IMR-90 (cell line): Measurements from ENCODE around the gene GADD45GIP1. TPM values are rescaled to one million over a fixed set of nuclear protein-coding genes. Genes with fewer than 3 reads are reported as not detected.

ENCODE experiments used
- ATAC-seq: fragments of 200-7000 bp; cut with Tn5 transposase; 2 replicates; pipeline ENCODE4 v1.9.1; 2020; ENCODE audit warnings: low read depth, mild to moderate bottlenecking, moderate library complexity
- BruUV-seq: library from RNA; stranded (reverse); fragments of 400-500 nt; replicated peaks from 2 replicates; lab custom pipeline; 2021; lab: Mats Ljungman, UMichigan
- CTCF ChIA-PET: fragments of 300-600 bp; formaldehyde crosslinking; extraction: SDS; loops from one replicate; lab custom pipeline; 2021; ENCODE audit warnings: antibody characterized with exemption; lab: Yijun Ruan, JAX
- POLR2A ChIA-PET: fragments of 300-600 bp; sonication (Branson Sonifier 250); formaldehyde crosslinking; loops from one replicate; lab custom pipeline; 2022; ENCODE audit warnings: antibody characterized with exemption; ENCODE audit not compliant: unreplicated experiment; lab: Charles Lee
- DNase-seq: peaks from one replicate; pipeline ENCODE4 v3.0.0; 2013
- H2AFZ ChIP-seq: replicated peaks from 2 replicates; pipeline ENCODE3; 2013; ENCODE audit warnings: low read length, mild to moderate bottlenecking; ENCODE audit not compliant: poor library complexity
- H2AK5ac ChIP-seq: 2 replicates; pipeline ENCODE4 v1.6.1; 2013; ENCODE audit warnings: low read depth, low read length, inconsistent platforms
- H2AK9ac ChIP-seq: replicated peaks from 2 replicates; pipeline ENCODE3; 2013; ENCODE audit warnings: mild to moderate bottlenecking, low read depth, low read length, moderate library complexity; ENCODE audit not compliant: poor library complexity
- H2BK120ac ChIP-seq: 2 replicates; pipeline ENCODE4 v1.6.1; 2013; ENCODE audit warnings: low read depth, low read length, inconsistent platforms
- H2BK15ac ChIP-seq: 3 replicates; pipeline ENCODE4 v1.6.1; 2013; ENCODE audit warnings: low read depth, low read length, inconsistent platforms
- H2BK20ac ChIP-seq: 2 replicates; pipeline ENCODE4 v1.6.1; 2013; ENCODE audit warnings: low read depth, mild to moderate bottlenecking, inconsistent platforms, low read length, moderate library complexity
- H2BK5ac ChIP-seq: 2 replicates; pipeline ENCODE4 v1.6.1; 2013; ENCODE audit warnings: mild to moderate bottlenecking, low read depth, low read length, inconsistent platforms; ENCODE audit not compliant: poor library complexity, severe bottlenecking
- H3K14ac ChIP-seq: replicated peaks from 2 replicates; pipeline ENCODE4 v1.6.1; 2013; ENCODE audit warnings: low read depth, low read length, inconsistent platforms
- H3K18ac ChIP-seq: 2 replicates; pipeline ENCODE4 v1.6.1; 2013; ENCODE audit warnings: low read depth, low read length, control low read depth
- H3K23ac ChIP-seq: 2 replicates; pipeline ENCODE4 v1.6.1; 2013; ENCODE audit warnings: low read depth, low read length, inconsistent platforms
- H3K27ac ChIP-seq: 2 replicates; pipeline ENCODE4 v1.5.1; 2013; ENCODE audit warnings: mild to moderate bottlenecking, control low read depth, low read length; ENCODE audit not compliant: insufficient read depth
- H3K27me3 ChIP-seq: 2 replicates; pipeline ENCODE4 v1.6.1; 2013; ENCODE audit warnings: low read length; ENCODE audit not compliant: control insufficient read depth, insufficient read depth
- H3K36me3 ChIP-seq: 2 replicates; pipeline ENCODE4 v1.6.1; 2013; ENCODE audit warnings: low read length, mixed read lengths; ENCODE audit not compliant: control insufficient read depth, insufficient read depth
- H3K4ac ChIP-seq: 2 replicates; pipeline ENCODE4 v1.6.1; 2013; ENCODE audit warnings: low read depth, low read length, inconsistent platforms
- H3K4me1 ChIP-seq: 2 replicates; pipeline ENCODE4 v1.6.1; 2013; ENCODE audit warnings: low read length, mixed read lengths; ENCODE audit not compliant: control insufficient read depth, insufficient read depth
- H3K4me2 ChIP-seq: 2 replicates; pipeline ENCODE4 v1.6.1; 2013; ENCODE audit warnings: low read depth, mild to moderate bottlenecking, control low read depth, low read length, moderate library complexity
- H3K4me3 ChIP-seq: 2 replicates; pipeline ENCODE4 v1.5.1; 2013; ENCODE audit warnings: low read depth, mild to moderate bottlenecking, control low read depth, low read length, moderate library complexity; ENCODE audit not compliant: insufficient read depth
- H3K56ac ChIP-seq: 2 replicates; pipeline ENCODE4 v1.6.1; 2013; ENCODE audit warnings: low read length, inconsistent platforms; ENCODE audit not compliant: insufficient read depth; ENCODE audit errors: extremely low read depth
- H3K79me1 ChIP-seq, 2 experiments: 2 replicates each; pipeline ENCODE4 v1.6.1; 2013; ENCODE audit warnings: low read length in 2 of 2, inconsistent platforms in 1 of 2, low read depth in 1 of 2
- H3K9ac ChIP-seq: 2 replicates; pipeline ENCODE4 v1.6.1; 2013; ENCODE audit warnings: low read depth, low read length, control low read depth
- H3K9me1 ChIP-seq: 2 replicates; pipeline ENCODE4 v1.6.1; 2013; ENCODE audit warnings: low read length, inconsistent platforms; ENCODE audit not compliant: insufficient read depth
- H3K9me3 ChIP-seq: 2 replicates; pipeline ENCODE4 v1.6.1; 2013; ENCODE audit warnings: low read length; ENCODE audit not compliant: control insufficient read depth, insufficient read depth
- H4K20me1 ChIP-seq: 2 replicates; pipeline ENCODE4 v1.6.1; 2013; ENCODE audit warnings: low read length, inconsistent platforms; ENCODE audit not compliant: insufficient read depth
- H4K5ac ChIP-seq: 2 replicates; pipeline ENCODE4 v1.6.1; 2013; ENCODE audit warnings: mild to moderate bottlenecking, low read depth, low read length, control low read depth
- H4K8ac ChIP-seq, 2 experiments: 2 replicates each; pipeline ENCODE4 v1.6.1; 2013; ENCODE audit warnings: low read depth in 2 of 2, low read length in 2 of 2, control low read depth in 1 of 2, inconsistent platforms in 1 of 2
- H4K91ac ChIP-seq: 2 replicates; pipeline ENCODE4 v1.6.1; 2013; ENCODE audit warnings: low read depth, low read length, inconsistent platforms; ENCODE audit not compliant: insufficient read depth
- POLR2A ChIP-seq: IDR thresholded peaks from 2 replicates; pipeline ENCODE4 v1.6.1; 2012; ENCODE audit warnings: mild to moderate bottlenecking, low read depth, low read length
- RAD21 ChIP-seq: IDR thresholded peaks from 2 replicates; pipeline ENCODE4 v1.6.1; 2012; ENCODE audit warnings: low read length, improper control_type of control experiment
- RCOR1 ChIP-seq: IDR thresholded peaks from 2 replicates; pipeline ENCODE4 v1.6.1; 2012; ENCODE audit warnings: mild to moderate bottlenecking, low read length, improper control_type of control experiment; ENCODE audit not compliant: insufficient replicate concordance
- WGBS, 2 experiments: methylation state at CpG; one replicate each; pipeline versions ENCODE4 v1.1.5 to v1.1.7; 2013; ENCODE audit warnings: missing lambda C conversion rate in 2 of 2; ENCODE audit not compliant: insufficient read length in 1 of 2; ENCODE audit errors: extremely low coverage in 2 of 2; 5-methylcytosine and 5-hydroxymethylcytosine counted together
- dilution Hi-C: fragments of 300-500 bp; cut with HindIII; formaldehyde crosslinking; loops from one replicate; pipeline ENCODE4 v1.14.3; 2018; ENCODE audit warnings: low sequenced_read_pairs; ENCODE audit not compliant: unreplicated experiment
- in situ Hi-C: fragments of 300-500 bp; cut with MboI; formaldehyde crosslinking; loops from 3 replicates; pipeline ENCODE4 v1.14.3; 2019; ENCODE audit warnings: low sequenced_read_pairs, inconsistent platforms, mixed read lengths
- intact Hi-C: fragments of 100-400 bp; cut with micrococcal nuclease; formaldehyde crosslinking; loops from 2 replicates; pipeline ENCODE4 v1.10.0; 2022
- polyA plus RNA-seq, 3 experiments: library from polyadenylated mRNA; depleted of rRNA; stranded (reverse); fragments of >200 nt; gene quantifications; 2 replicates each; pipeline ENCODE4 v1.2.3, GENCODE V29; 2012; ENCODE audit warnings: low replicate concordance in 1 of 3
- total RNA-seq: library from RNA; depleted of rRNA; stranded (reverse); fragments of >200 nt; gene quantifications from 2 replicates; pipeline ENCODE4 v1.2.3, GENCODE V29; 2012

Gene GADD45GIP1
- total and polyA plus RNA-seq, 2 of the 4 experiments (the other 2 are of a cell fraction): 13.3 to 42.4 TPM

DNA sequence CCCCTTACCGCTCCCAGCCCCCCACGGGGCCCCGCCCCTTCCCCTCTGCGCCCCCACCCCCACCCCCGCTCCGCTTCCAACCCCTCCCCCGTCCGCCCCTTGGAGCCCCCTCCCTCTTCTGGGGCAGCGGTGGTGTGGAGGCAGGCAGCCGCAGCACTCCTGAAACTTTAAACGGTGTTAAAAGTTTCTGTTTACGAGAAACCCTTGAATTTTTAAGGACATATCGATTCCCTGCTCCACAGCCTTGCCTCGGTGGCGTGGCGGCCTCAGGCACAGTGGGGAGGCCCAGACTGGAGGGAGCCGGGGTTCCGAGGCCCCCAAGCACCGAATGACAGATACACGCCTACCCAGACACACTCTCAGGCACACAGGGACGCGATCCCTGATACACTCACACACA is 33.4 kb upstream of the GADD45GIP1 start:
- no peak overlapping the region for H3K4me3 ChIP-seq
- peaks cover 0 to 6% of the 10 kb centered on the region in 2 experiments; a peak in 1 of 4 replicates for H3K79me1 ChIP-seq
- H3K56ac ChIP-seq: no peak overlapping the region
- no peak overlapping the region for H3K23ac ChIP-seq
- peak overlapping the region; percentile 72 for H2AK9ac ChIP-seq
- no peaks in the 10 kb centered on the region for H3K9me3 ChIP-seq
- 60% methylated on average over 11 of the region's 22 CpGs; no CpG with 5 or more reads in 1 of the 2 experiments for WGBS, 2 experiments
- H3K4me1 ChIP-seq: peaks cover 3% of the 10 kb centered on the region; the same call in 1 of the 2 replicates
- no peak overlapping the region for H3K18ac ChIP-seq
- in situ Hi-C loops: loop anchor here (25.0 kb wide), 1 partner anchor 747 kb away; a partner anchor contains a TSS
- no peak overlapping the region for H3K14ac ChIP-seq
- no peak overlapping the region for H3K4ac ChIP-seq
- dilution Hi-C loops: no loop called here
- peak overlapping the region; percentile 32 for H2AFZ ChIP-seq
- ChIA-PET POLR2A (no interaction called here), CTCF (no interaction called here)
- H2BK120ac ChIP-seq: no peak overlapping the region
- no peak overlapping the region for H2BK20ac ChIP-seq
- no peak overlapping the region for H3K4me2 ChIP-seq
- no peaks in the 10 kb centered on the region for H3K36me3 ChIP-seq
- no peak overlapping the region for H3K27ac ChIP-seq
- H2BK5ac ChIP-seq: no peak overlapping the region
- H4K5ac ChIP-seq: no peak overlapping the region
- H3K9ac ChIP-seq: no peak overlapping the region
- TF ChIP-seq RCOR1 (no peak), RAD21 (no peak), POLR2A (no peak)
- no peaks in the 10 kb centered on the region for H3K27me3 ChIP-seq
- H2BK15ac ChIP-seq: no peak overlapping the region
- H4K20me1 ChIP-seq: no peaks in the 10 kb centered on the region
- BruUV-seq: no TSS peak
- intact Hi-C loops: no loop called here
- peaks cover 8% of the 10 kb centered on the region; the same call in 1 of the 2 replicates for H3K9me1 ChIP-seq
- H4K91ac ChIP-seq: no peak overlapping the region
- DNase-seq: no peak
- peak overlapping the region; percentile 73 for H2AK5ac ChIP-seq
- H4K8ac ChIP-seq: no peak overlapping the region
- ATAC-seq: no peak
